ENCODE data around the gene PTPRE.

- TF ChIP-seq CTCF (conservative IDR thresholded peaks at IDR 0.05; ENCODE audit: low read length) (no peak), EZH2phosphoT487 (IDR thresholded peaks at IDR 0.05; ENCODE audit: borderline replicate concordance) (no peak)
Measured at GRCh38 chr10:128130051-128130450, 223.1 kb downstream of the PTPRE start.

Data from Loucy (cell line).